ENCODE data around the gene GPR18. TPM values are rescaled to one million over a fixed set of nuclear protein-coding genes. Genes with fewer than 3 reads are reported as not detected.

GPR18 gene
- total RNA-seq, 1 experiment from 2014 or later: not detected

GRCh38 chr13:99227909-99228688, 30.1 kb downstream of the GPR18 start:
- no peak overlapping the region for H3K27ac Mint-ChIP-seq (ENCODE audit: unreplicated experiment)
- no peaks in the 10 kb centered on the region for H3K4me1 ChIP-seq
- no peak for TF ChIP-seq CTCF (IDR thresholded peaks at IDR 0.05; ENCODE audit: insufficient read depth in 1 of 2, low read depth in 1 of 2, low read length in 1 of 2, severe bottlenecking in 1 of 2, unreplicated experiment in 1 of 2)
- intact Hi-C loops (cut with micrococcal nuclease; ENCODE audit: unreplicated experiment): no loop called here
- H3K27me3 Mint-ChIP-seq (ENCODE audit: insufficient read depth, unreplicated experiment): no peaks in the 10 kb centered on the region
- no peak for DNase-seq
- peaks cover 12% of the 10 kb centered on the region for H3K36me3 Mint-ChIP-seq (ENCODE audit: insufficient read depth, unreplicated experiment)
- peaks cover 8% of the 10 kb centered on the region for H3K4me1 Mint-ChIP-seq (ENCODE audit: low read depth, unreplicated experiment)
- no peaks in the 10 kb centered on the region for H3K9me3 ChIP-seq
- H3K36me3 ChIP-seq (ENCODE audit: control insufficient read depth, insufficient read depth, low read length): no peaks in the 10 kb centered on the region; the same call in 1 of the 2 replicates
- no TSS peak for BruUV-seq (replicated peaks)
- H3K4me3 ChIP-seq (ENCODE audit: low read depth, low read length): no peak overlapping the region
- H3K9me3 Mint-ChIP-seq (ENCODE audit: unreplicated experiment): no peaks in the 10 kb centered on the region
- H3K27me3 ChIP-seq (replicated peaks; ENCODE audit: control insufficient read depth, insufficient read depth, low read length): no peaks in the 10 kb centered on the region
- POLR2A ChIA-PET: no interaction called here
- no peak overlapping the region for H3K4me3 Mint-ChIP-seq (ENCODE audit: unreplicated experiment)
- CTCF ChIA-PET: no interaction called here

- H3K4me1 Mint-ChIP-seq (ENCODE audit: low read depth, unreplicated experiment): peaks cover 8% of the 10 kb centered on the region
- no peaks in the 10 kb centered on the region; the same call in 1 of the 2 replicates for H3K36me3 ChIP-seq (ENCODE audit: control insufficient read depth, insufficient read depth, low read length)
- BruUV-seq (replicated peaks): no TSS peak
- no peak overlapping the region for H3K4me3 Mint-ChIP-seq (ENCODE audit: unreplicated experiment)
- no peaks in the 10 kb centered on the region for H3K27me3 Mint-ChIP-seq (ENCODE audit: insufficient read depth, unreplicated experiment)
- POLR2A ChIA-PET: no interaction called here
- no peaks in the 10 kb centered on the region for H3K9me3 ChIP-seq
- no peak for TF ChIP-seq CTCF (IDR thresholded peaks at IDR 0.05; ENCODE audit: insufficient read depth in 1 of 2, low read depth in 1 of 2, low read length in 1 of 2, severe bottlenecking in 1 of 2, unreplicated experiment in 1 of 2)
- no peaks in the 10 kb centered on the region for H3K4me1 ChIP-seq
- no peak for DNase-seq
- H3K27ac Mint-ChIP-seq (ENCODE audit: unreplicated experiment): no peak overlapping the region
- no peaks in the 10 kb centered on the region for H3K9me3 Mint-ChIP-seq (ENCODE audit: unreplicated experiment)
- peaks cover 12% of the 10 kb centered on the region for H3K36me3 Mint-ChIP-seq (ENCODE audit: insufficient read depth, unreplicated experiment)
- intact Hi-C loops (cut with micrococcal nuclease; ENCODE audit: unreplicated experiment): no loop called here
- H3K27me3 ChIP-seq (replicated peaks; ENCODE audit: control insufficient read depth, insufficient read depth, low read length): no peaks in the 10 kb centered on the region
- no peak overlapping the region for H3K4me3 ChIP-seq (ENCODE audit: low read depth, low read length)
- CTCF ChIA-PET: no interaction called here
Observed at GRCh38 chr13:99227331-99227900, 30.8 kb downstream of the GPR18 start.

GRCh38 chr13:99226513-99226912, 31.7 kb downstream of the GPR18 start:
- H3K9me3 Mint-ChIP-seq (ENCODE audit: unreplicated experiment): no peaks in the 10 kb centered on the region
- CTCF ChIA-PET: no interaction called here
- H3K27me3 Mint-ChIP-seq (ENCODE audit: insufficient read depth, unreplicated experiment): no peaks in the 10 kb centered on the region
- H3K4me1 Mint-ChIP-seq (ENCODE audit: low read depth, unreplicated experiment): peaks cover 15% of the 10 kb centered on the region
- TF ChIP-seq CTCF (IDR thresholded peaks at IDR 0.05; ENCODE audit: insufficient read depth in 1 of 2, low read depth in 1 of 2, low read length in 1 of 2, severe bottlenecking in 1 of 2, unreplicated experiment in 1 of 2): no peak
- Histone ChIP-seq H3K4me1 (no peaks in the 10 kb centered on the region), H3K27me3 (replicated peaks; ENCODE audit: control insufficient read depth, insufficient read depth, low read length) (no peaks in the 10 kb centered on the region), H3K4me3 (ENCODE audit: low read depth, low read length) (no peak overlapping the region), H3K36me3 (ENCODE audit: control insufficient read depth, insufficient read depth, low read length) (no peaks in the 10 kb centered on the region; the same call in 1 of the 2 replicates), H3K9me3 (no peaks in the 10 kb centered on the region)
- H3K4me3 Mint-ChIP-seq (ENCODE audit: unreplicated experiment): no peak overlapping the region
- POLR2A ChIA-PET: no interaction called here
- intact Hi-C loops (cut with micrococcal nuclease; ENCODE audit: unreplicated experiment): no loop called here
- no TSS peak for BruUV-seq (replicated peaks)
- no peak for DNase-seq
- no peak overlapping the region for H3K27ac Mint-ChIP-seq (ENCODE audit: unreplicated experiment)
- H3K36me3 Mint-ChIP-seq (ENCODE audit: insufficient read depth, unreplicated experiment): peaks cover 12% of the 10 kb centered on the region
